Gastrocnemius medialis (tissue), 4 donors: ENCODE measurements around the gene HOXA3. TPM values are rescaled to one million over a fixed set of nuclear protein-coding genes. Genes with fewer than 3 reads are reported as not detected.

ENCODE experiments used
- ATAC-seq, 2 donors: fragments of 150-250 bp; one replicate each; pipeline ENCODE4 v1.9.1; 2016
- DNase-seq, 2 donors: peaks; one replicate each; pipeline ENCODE4 v3.0.0-alpha.2; 2019
- H3K27ac ChIP-seq, 4 donors: fragments of 200-600 bp; sonication (generic); 1 replicate in 1 of 4; 2 replicates in 3 of 4; pipeline ENCODE4 v1.5.1; 2016 to 2018; ENCODE audit warnings: mild to moderate bottlenecking in 2 of 4, moderate library complexity in 1 of 4
- H3K27me3 ChIP-seq, 3 donors: fragments of 200-600 bp; sonication (generic) in 2 of 3; 1 replicate in 1 of 3; 2 replicates in 2 of 3; pipeline versions ENCODE4 v1.5.1 to v1.6.0; 2016 to 2019; ENCODE audit warnings: mild to moderate bottlenecking in 1 of 3, moderate library complexity in 1 of 3
- H3K36me3 ChIP-seq, 2 donors: fragments of 200-600 bp; sonication (generic) in 1 of 2; one replicate each; pipeline ENCODE4 v1.5.1; 2017 to 2018
- H3K4me1 ChIP-seq, 2 donors: fragments of 200-600 bp; sonication (generic) in 1 of 2; one replicate each; pipeline ENCODE4 v1.5.1; 2016 to 2017; ENCODE audit warnings: mild to moderate bottlenecking in 2 of 2
- H3K4me3 ChIP-seq, 4 donors: fragments of 200-600 bp; sonication (generic) in 3 of 4; 1 replicate in 1 of 4; 2 replicates in 3 of 4; pipeline ENCODE4 v1.5.1; 2016 to 2019; ENCODE audit warnings: mild to moderate bottlenecking in 2 of 4
- H3K9me3 ChIP-seq, 3 donors: fragments of 200-600 bp; sonication (generic) in 2 of 3; 1 replicate in 1 of 3; 2 replicates in 2 of 3; pipeline ENCODE4 v1.5.1; 2016 to 2019
- CTCF ChIP-seq, 5 experiments: fragments of 450-650 bp in 3 of 5; fragments of 200-600 bp in 2 of 5; sonication (generic) in 2 of 5; IDR thresholded peaks in 4 of 5; conservative IDR thresholded peaks in 1 of 5; 1 replicate in 4 of 5; 2 replicates in 1 of 5; pipeline ENCODE4 v1.5.1; 2016 to 2019; ENCODE audit warnings: antibody characterized with exemption in 5 of 5, mild to moderate bottlenecking in 3 of 5, moderate library complexity in 3 of 5
- POLR2A ChIP-seq, 2 donors: fragments of 450-650 bp; IDR thresholded peaks; one replicate each; pipeline ENCODE4 v1.6.1; 2017; ENCODE audit warnings: antibody characterized with exemption in 2 of 2, mild to moderate bottlenecking in 2 of 2, moderate library complexity in 2 of 2
- in situ Hi-C, 4 donors: fragments of 200-750 bp; cut with MboI; loops; one replicate each; pipeline versions ENCODE4 v1.15.0 to v1.8.0; 2017; ENCODE audit warnings: low sequenced_read_pairs in 4 of 4
- intact Hi-C: fragments of 100-400 bp; cut with DNase I; formaldehyde crosslinking; loops from one replicate; pipeline ENCODE4 v1.15.1; 2023; ENCODE audit warnings: low total_unique reads
- microRNA counts, 2 donors: library from miRNA; unstranded; fragments of <30 nt; microRNA quantifications; one replicate each; lab custom pipeline; 2016
- microRNA-seq, 2 donors: library from miRNA; unstranded; fragments of <30 nt; microRNA quantifications; one replicate each; pipeline ENCODE4, GENCODE V29; 2016; ENCODE audit warnings: borderline replicate concordance in 2 of 2
- total RNA-seq, 4 donors: library from RNA; depleted of rRNA; stranded (reverse); fragments of >200 nt; gene quantifications; one replicate each; pipeline versions ENCODE4 v1.1.0 to v1.2.3, GENCODE V29; 2016

HOXA3 gene
- total RNA-seq, 4 donors from 2014 or later: 0.53 to 6.2 (median 3.0) TPM

- DNase-seq (no peak), ATAC-seq (no peak)
- intact Hi-C loops (no loop called here), in situ Hi-C loops (no loop called here)
- Histone ChIP-seq H3K4me1 (peaks cover 2 to 4% of the 10 kb centered on the region in 2 donors), H3K36me3 (no peaks in the 10 kb centered on the region), H3K27ac (no peak overlapping the region), H3K9me3 (no peaks in the 10 kb centered on the region), H3K27me3 (no peaks in the 10 kb centered on the region), H3K4me3 (no peak overlapping the region)
- no peak for TF ChIP-seq CTCF (IDR thresholded peaks at IDR 0.05 in 4 of 5, conservative IDR thresholded peaks at IDR 0.05 in 1 of 5)
- TF ChIP-seq POLR2A (IDR thresholded peaks at IDR 0.05): no peak
These were observed 86.2 kb downstream of the HOXA3 start for GRCh38 chr7:27066148-27066547.

GRCh38 chr7:27065709-27066108, 86.7 kb downstream of the HOXA3 start:
- ATAC-seq (no peak), DNase-seq (no peak)
- H3K9me3 ChIP-seq: no peaks in the 10 kb centered on the region
- TF ChIP-seq CTCF (IDR thresholded peaks at IDR 0.05 in 4 of 5, conservative IDR thresholded peaks at IDR 0.05 in 1 of 5) (no peak), POLR2A (IDR thresholded peaks at IDR 0.05) (no peak)
- H3K4me3 ChIP-seq: no peak overlapping the region
- H3K27me3 ChIP-seq: no peaks in the 10 kb centered on the region
- peaks cover 0 to 4% of the 10 kb centered on the region in 2 donors for H3K4me1 ChIP-seq
- in situ Hi-C loops (no loop called here), intact Hi-C loops (no loop called here)
- no peak overlapping the region for H3K27ac ChIP-seq
- H3K36me3 ChIP-seq: no peaks in the 10 kb centered on the region

- in situ Hi-C loops (no loop called here), intact Hi-C loops (no loop called here)
These were observed 87.7 kb downstream of the HOXA3 start for GRCh38 chr7:27064661-27065060.

GRCh38 chr7:27064159-27064558, 88.2 kb downstream of the HOXA3 start:
- DNase-seq (no peak), ATAC-seq (no peak)
- intact Hi-C loops (no loop called here), in situ Hi-C loops (no loop called here)
- Histone ChIP-seq H3K4me1 (peaks cover 0 to 4% of the 10 kb centered on the region in 2 donors), H3K4me3 (no peak overlapping the region), H3K36me3 (no peaks in the 10 kb centered on the region), H3K27ac (no peak overlapping the region), H3K27me3 (no peaks in the 10 kb centered on the region), H3K9me3 (no peaks in the 10 kb centered on the region)
- TF ChIP-seq POLR2A (IDR thresholded peaks at IDR 0.05): no peak
- no peak for TF ChIP-seq CTCF (IDR thresholded peaks at IDR 0.05 in 4 of 5, conservative IDR thresholded peaks at IDR 0.05 in 1 of 5)

More at GRCh38 chr7:27064661-27065060, 87.7 kb downstream of the HOXA3 start:
- TF ChIP-seq POLR2A (IDR thresholded peaks at IDR 0.05): no peak
- Histone ChIP-seq H3K27ac (no peak overlapping the region), H3K4me1 (peaks cover 0 to 4% of the 10 kb centered on the region in 2 donors), H3K27me3 (no peaks in the 10 kb centered on the region), H3K36me3 (no peaks in the 10 kb centered on the region), H3K9me3 (no peaks in the 10 kb centered on the region), H3K4me3 (no peak overlapping the region)
- no peak for ATAC-seq
- DNase-seq: no peak

GRCh38 chr7:27062946-27063345, 89.4 kb downstream of the HOXA3 start:
- in situ Hi-C loops (no loop called here), intact Hi-C loops (no loop called here)
- Histone ChIP-seq H3K9me3 (no peaks in the 10 kb centered on the region), H3K4me3 (no peak overlapping the region), H3K4me1 (peaks cover 0 to 4% of the 10 kb centered on the region in 2 donors), H3K27me3 (no peaks in the 10 kb centered on the region), H3K36me3 (no peaks in the 10 kb centered on the region), H3K27ac (no peak overlapping the region)
- no peak for ATAC-seq
- no peak for DNase-seq
- no peak for TF ChIP-seq CTCF (IDR thresholded peaks at IDR 0.05 in 4 of 5, conservative IDR thresholded peaks at IDR 0.05 in 1 of 5)
- no peak for TF ChIP-seq POLR2A (IDR thresholded peaks at IDR 0.05)

MicroRNAs within 50 kb of the gene (microRNA counts, 767-probe panel; counts per million panel counts)
- 3,290 to 6,582 counts per million in 2 donors for microRNA hsa-miR-196b-5p (lab: Ali Mortazavi, UCI)

Small RNAs within 50 kb of the gene (microRNA-seq; reads per million reads assigned to microRNA genes)
- gene MIR196B: 2,530 to 3,127 reads per million in 2 donors

Other genes starting within 250 kb of the HOXA3 start
- gene HOXA1, start 56.6 kb downstream of the HOXA3 start, total RNA-seq: under 1 TPM in 2 of 4 donors, not detected in 2; 0.16 to 0.36 TPM
- under 1 TPM in 3 of 4 donors, not detected in 1; 0.29 to 0.88 (median 0.38) TPM for gene HOXA2, start 49.9 kb downstream of the HOXA3 start, total RNA-seq
- 1 to 10 TPM; 1.7 to 4.2 (median 2.9) TPM for gene HOXA4, start 21.8 kb downstream of the HOXA3 start, total RNA-seq
- 1 to 10 TPM; 2.7 to 7.1 (median 7.0) TPM for gene HOXA5, start 8.9 kb downstream of the HOXA3 start, total RNA-seq
- gene HOXA6, start 4.8 kb downstream of the HOXA3 start, total RNA-seq: 1 to 10 TPM; 2.6 to 5.6 (median 4.2) TPM
- 10 to 100 TPM in 1 of 4 donors, 1 to 10 TPM in 3; 5.3 to 12.8 (median 8.6) TPM for gene HOXA7, start 4.1 kb upstream of the HOXA3 start, total RNA-seq
- gene HOXA9, start 13.0 kb upstream of the HOXA3 start, total RNA-seq: 10 to 100 TPM; 18.9 to 30.3 (median 19.5) TPM
- gene HOXA10, start 21.7 kb upstream of the HOXA3 start, total RNA-seq: 10 to 100 TPM; 24.6 to 61.2 (median 40.0) TPM
- 1 to 10 TPM; 5.1 to 7.9 (median 6.4) TPM for gene HOXA11, start 32.6 kb upstream of the HOXA3 start, total RNA-seq
- 1 to 10 TPM in 3 of 4 donors, under 1 TPM in 1; 0.82 to 2.4 (median 1.7) TPM for gene HOXA13, start 47.5 kb upstream of the HOXA3 start, total RNA-seq
- gene EVX1, start 90.2 kb upstream of the HOXA3 start, total RNA-seq: not detected